ENCODE results near the gene PPP1R37. TPM values are rescaled to one million over a fixed set of nuclear protein-coding genes. Genes with fewer than 3 reads are reported as not detected.

Gene PPP1R37
- total and polyA plus RNA-seq, 12 donors: 12.5 to 38.3 (median 16.8) TPM

- no peaks in the 10 kb centered on the region for H3K9me3 ChIP-seq
- H3K27me3 ChIP-seq: no peaks in the 10 kb centered on the region
- TF ChIP-seq CTCF (IDR thresholded peaks at IDR 0.05): no peak
- no peaks in the 10 kb centered on the region for H3K4me1 ChIP-seq
- H3K36me3 ChIP-seq: peaks cover 0 to 87% (median 46%) of the 10 kb centered on the region in 9 donors
- intact Hi-C loops (cut with DNase I): no loop called here
- 72 to 76% methylated on average over 13 of the region's 13 CpGs for WGBS, 2 donors
- no peak overlapping the region for H3K4me3 ChIP-seq
- ATAC-seq: peak in 5 of 8 donors; percentile 18 to 36 (median 29)
- DNase-seq: no peak
- H3K27ac ChIP-seq: no peak overlapping the region
These were observed 23.9 kb upstream of the PPP1R37 start for GRCh38 chr19:45069056-45069455.

- ATAC-seq (no peak), DNase-seq (no peak)
- Histone ChIP-seq H3K36me3 (peaks cover 0 to 76% (median 42%) of the 10 kb centered on the region in 9 donors), H3K9me3 (no peaks in the 10 kb centered on the region), H3K4me1 (peaks cover 0 to 7% (median 0%) of the 10 kb centered on the region in 9 donors), H3K27ac (no peak overlapping the region), H3K27me3 (no peaks in the 10 kb centered on the region), H3K4me3 (no peak overlapping the region)
- intact Hi-C loops (cut with DNase I): no loop called here
- no peak for TF ChIP-seq CTCF (IDR thresholded peaks at IDR 0.05)
- WGBS, 2 donors: 91 to 95% methylated on average over 6 of the region's 6 CpGs
These were observed 22.8 kb upstream of the PPP1R37 start for GRCh38 chr19:45070214-45070613.

- Histone ChIP-seq H3K9me3 (no peaks in the 10 kb centered on the region), H3K27ac (no peak overlapping the region), H3K4me1 (peaks cover 0 to 13% (median 5%) of the 10 kb centered on the region in 9 donors), H3K27me3 (no peaks in the 10 kb centered on the region), H3K36me3 (peaks cover 0 to 68% (median 42%) of the 10 kb centered on the region in 9 donors), H3K4me3 (no peak overlapping the region)
- 92 to 93% methylated on average over 19 of the region's 19 CpGs for WGBS, 2 donors
- no peak for DNase-seq
- ATAC-seq: no peak
- intact Hi-C loops (cut with DNase I): no loop called here
- no peak for TF ChIP-seq CTCF (IDR thresholded peaks at IDR 0.05)
These were observed 22.0 kb upstream of the PPP1R37 start for GRCh38 chr19:45070861-45071544.

- DNase-seq (no peak), ATAC-seq (no peak)
- Histone ChIP-seq H3K4me3 (no peak overlapping the region), H3K27ac (no peak overlapping the region), H3K27me3 (no peaks in the 10 kb centered on the region), H3K4me1 (peaks cover 0 to 16% (median 9%) of the 10 kb centered on the region in 9 donors), H3K36me3 (peaks cover 0 to 62% (median 42%) of the 10 kb centered on the region in 9 donors), H3K9me3 (no peaks in the 10 kb centered on the region)
- no peak for TF ChIP-seq CTCF (IDR thresholded peaks at IDR 0.05)
- WGBS, 2 donors: 94 to 96% methylated on average over 23 to 25 of the region's 25 CpGs
- intact Hi-C loops (cut with DNase I): no loop called here
These were observed 21.4 kb upstream of the PPP1R37 start for GRCh38 chr19:45071545-45071938.
